GM19328 (cell line): ENCODE measurements around the gene OAF.

ENCODE experiments used
- ATAC-seq: cut with Tn5 transposase; IDR thresholded peaks from one replicate; pipeline ENCODE4 v1.9.1; 2021; ENCODE audit warnings: mild to moderate bottlenecking, moderate library complexity; ENCODE audit not compliant: unreplicated experiment

OAF gene

DNA sequence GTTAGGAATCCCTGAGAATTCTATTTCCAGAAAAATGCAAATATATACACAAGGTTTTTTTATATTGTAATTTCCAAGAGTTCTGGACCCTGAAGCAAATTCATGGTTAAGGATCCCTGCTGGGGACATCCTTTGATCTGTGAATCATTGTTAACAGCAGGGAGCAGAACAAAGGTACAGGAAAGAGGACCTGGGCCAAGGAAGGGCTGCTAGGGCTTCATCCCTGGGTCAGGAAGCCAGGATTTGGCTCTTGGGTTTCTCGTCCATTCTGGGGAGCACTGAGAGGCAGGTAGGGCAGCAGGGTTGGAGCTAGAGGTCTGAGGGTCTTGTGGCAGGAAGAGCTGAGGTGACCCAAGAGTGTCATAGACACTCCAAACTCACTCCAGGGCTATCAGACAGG, 10.2 kb upstream of the OAF start:
- ATAC-seq: no peak

DNA sequence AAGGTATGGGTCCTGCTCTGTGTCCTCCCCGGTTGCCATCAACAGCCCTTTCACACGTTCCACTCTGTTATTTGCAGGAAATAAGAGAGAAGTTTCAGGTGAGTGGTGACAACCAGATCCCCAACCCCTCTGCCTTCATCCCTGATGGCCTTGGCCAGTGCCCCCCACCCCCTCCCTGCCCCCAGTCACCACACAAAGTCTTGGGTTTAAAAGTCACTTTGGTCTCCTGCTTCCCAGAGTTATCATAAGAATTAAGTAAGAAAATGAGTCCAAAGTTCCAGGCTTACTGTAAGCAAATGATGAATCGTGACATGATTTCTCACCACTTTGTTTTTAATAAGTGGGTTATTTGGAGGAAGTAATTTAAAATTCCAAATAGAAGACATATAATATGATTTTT, 9.2 kb upstream of the OAF start:
- ATAC-seq: no peak

DNA sequence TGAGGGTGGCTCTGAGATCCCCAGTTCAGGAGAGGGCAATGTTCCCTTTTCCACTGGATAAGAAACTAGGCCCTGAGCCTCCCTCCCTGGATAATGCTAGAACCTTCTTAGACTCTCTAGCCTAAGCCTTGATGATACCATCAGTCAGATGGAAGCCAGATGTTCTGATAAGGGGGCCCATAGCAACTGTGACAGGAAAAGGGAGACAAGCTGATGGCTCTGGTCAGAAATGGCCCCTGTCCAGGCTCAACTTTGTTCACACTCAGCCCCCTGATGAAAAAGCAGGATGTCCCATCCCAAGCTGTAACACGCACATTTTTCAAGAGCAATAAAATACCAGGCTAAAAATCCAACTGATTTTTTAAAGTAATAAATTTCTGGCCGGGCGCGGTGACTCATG, 7.2 kb upstream of the OAF start:
- ATAC-seq: no peak

DNA sequence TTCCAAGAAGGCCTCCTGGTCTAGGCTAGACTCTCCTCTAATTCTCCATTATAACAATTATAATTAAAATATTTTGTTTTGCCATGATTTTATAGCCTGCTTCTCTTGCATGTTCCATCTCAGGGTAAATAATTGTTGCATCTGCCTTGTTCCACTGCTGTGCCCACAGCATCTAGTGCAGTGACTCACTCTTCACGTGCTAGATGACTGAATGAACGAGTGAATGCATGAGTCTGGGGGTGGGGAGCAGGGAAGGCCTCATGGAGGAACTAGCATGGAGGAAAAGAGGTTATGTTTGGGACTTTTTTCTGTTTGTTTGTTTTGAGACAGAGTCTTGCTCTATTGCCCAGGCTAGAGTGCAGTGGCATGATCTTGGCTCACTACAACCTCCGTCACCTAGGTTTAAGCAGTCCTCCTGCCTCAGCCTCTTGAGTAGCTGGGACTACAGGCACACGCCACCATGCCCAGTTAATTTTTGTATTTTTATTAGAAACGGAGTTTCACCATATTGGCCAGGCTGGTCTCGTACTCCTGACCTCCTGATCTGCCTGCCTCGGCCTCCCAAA, 5.2 kb upstream of the OAF start:
- no peak for ATAC-seq

DNA sequence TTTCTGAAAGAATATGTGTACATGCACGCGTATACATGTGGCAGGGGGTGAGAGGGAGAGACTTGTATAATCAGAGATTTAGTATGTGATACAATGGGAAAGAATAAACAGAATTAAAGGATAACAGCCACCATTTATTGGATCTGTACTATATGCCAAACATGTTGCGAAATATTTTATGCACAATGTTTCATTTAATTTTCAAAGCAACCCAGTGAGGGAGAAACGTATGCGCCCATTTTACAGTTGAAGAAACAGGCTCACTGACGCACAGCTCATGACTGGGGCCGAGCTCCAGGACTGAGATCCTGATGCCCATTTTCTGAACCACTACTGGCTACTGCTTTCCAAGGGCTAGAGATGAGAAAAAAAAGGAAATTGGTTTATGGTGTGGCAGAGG, 3.3 kb upstream of the OAF start:
- no peak for ATAC-seq

DNA sequence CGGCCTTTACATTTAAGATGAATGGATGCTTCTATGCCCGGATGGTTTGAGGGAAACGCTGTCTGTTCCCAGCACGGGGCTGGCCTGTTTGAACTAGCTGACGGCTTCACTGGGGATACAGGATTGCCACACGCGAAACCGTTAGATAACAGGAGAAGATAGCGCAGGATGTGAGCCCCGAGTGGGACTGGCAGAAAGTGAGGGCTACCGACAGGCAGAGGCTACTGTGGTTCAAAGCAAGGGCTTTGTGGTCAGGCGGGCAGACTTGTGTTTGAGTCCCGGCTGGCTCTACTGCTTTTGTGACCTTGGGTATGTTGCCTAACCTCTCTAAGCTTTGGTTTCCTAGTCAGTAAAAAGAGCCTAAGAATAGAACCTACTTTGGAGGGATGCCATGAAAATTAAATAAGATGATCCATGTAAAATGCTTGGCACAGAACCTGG, 2.8 kb upstream of the OAF start:
- no peak for ATAC-seq

DNA sequence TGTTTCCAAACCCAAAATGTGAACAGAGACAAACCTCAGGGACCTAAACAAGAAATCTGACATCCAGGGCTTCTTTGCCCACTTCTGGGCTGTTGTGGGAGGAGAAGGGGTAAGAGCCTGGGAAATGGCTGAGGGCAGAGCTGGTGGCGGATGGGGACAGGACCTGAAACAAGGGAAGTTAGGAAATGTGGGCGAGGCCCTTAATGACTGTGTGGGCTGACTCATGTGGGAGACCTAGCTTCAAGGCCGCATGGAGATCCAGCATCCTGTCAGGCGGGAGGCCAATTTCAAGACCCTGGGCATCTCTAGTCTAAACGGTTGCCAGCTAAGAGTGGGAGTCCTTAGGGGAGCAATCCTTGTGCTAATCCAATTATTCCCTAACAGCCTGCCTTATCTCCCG, 2.1 kb upstream of the OAF start:
- ATAC-seq: no peak

DNA sequence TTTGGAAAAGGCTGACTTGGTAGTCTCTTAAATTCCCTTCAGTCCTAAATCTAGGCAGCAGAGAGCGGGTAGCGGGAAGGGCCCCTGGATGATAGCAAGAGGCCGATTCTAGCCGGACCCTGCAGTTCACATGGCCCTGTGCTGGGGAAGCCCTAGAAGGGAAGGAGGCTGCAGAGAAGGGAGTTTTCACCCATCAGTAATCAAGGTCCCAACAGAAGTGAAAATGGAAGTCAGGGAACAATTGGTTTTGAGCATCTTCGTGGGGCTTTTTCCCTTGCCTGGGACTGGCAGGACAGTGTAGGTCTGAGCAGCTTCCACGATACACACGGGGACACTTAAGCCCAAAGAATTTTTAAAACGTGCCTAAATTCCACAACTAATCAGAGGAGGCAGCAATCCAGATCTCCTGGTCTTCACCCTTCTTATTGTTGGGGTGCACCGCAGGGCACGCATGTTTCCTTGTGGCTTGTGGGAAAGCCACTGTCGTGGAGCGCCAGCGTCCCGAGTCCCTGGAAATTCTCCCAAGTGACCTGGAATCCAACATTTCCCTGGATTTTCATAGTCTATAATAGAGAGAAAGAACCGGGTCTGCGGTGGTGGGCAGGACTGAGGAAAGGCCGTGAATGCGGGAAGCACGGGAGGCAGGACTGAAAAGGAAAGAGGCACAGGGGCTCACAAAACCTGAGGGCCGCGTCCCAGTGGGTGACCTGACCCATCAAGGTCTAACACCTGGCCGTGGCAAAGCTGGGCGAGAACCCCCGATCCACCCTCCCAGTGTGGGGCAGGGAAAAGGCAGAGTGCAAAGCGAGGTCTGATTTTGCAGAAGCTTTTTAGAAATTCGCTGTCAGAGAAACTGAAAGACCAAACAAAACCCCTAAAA, 846 bp upstream of the OAF start:
- no peak for ATAC-seq

DNA sequence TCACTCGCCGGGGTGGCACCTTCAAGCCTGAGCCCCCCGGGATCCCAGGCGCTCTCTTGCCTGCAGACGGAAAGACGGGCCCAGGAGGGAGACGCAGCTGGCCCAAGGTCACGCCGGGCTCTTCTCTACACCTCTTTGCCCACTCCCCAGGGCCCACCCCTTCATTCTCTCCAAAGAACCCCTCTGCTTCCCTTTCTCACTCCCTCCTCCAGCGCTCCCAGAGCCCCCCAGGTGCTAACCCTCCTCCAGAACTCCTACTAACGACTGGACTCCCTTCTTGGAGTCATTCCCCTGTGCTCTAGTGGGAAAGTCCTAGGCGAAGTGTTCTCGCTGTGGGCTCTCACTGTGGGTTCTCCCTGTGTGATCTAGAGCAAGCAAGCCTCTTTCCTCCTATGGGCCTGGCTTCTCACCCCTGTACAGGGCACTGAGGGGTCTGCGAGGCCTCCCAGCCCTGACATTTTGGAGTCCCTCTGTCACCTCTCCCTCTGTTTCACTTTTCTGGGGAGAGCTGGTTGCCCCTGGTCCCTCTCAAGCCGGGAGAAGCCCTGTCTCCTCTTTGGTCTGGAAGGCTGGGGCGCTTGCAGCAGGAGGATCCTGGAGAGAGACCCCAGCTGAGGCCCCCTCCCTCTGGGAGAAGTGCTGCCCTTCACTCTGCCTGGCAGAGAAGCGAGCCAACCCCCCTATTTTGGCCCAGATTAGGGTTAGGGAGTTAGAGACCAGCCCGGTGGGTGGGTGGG, 858 bp downstream of the OAF start:
- ATAC-seq: no peak

DNA sequence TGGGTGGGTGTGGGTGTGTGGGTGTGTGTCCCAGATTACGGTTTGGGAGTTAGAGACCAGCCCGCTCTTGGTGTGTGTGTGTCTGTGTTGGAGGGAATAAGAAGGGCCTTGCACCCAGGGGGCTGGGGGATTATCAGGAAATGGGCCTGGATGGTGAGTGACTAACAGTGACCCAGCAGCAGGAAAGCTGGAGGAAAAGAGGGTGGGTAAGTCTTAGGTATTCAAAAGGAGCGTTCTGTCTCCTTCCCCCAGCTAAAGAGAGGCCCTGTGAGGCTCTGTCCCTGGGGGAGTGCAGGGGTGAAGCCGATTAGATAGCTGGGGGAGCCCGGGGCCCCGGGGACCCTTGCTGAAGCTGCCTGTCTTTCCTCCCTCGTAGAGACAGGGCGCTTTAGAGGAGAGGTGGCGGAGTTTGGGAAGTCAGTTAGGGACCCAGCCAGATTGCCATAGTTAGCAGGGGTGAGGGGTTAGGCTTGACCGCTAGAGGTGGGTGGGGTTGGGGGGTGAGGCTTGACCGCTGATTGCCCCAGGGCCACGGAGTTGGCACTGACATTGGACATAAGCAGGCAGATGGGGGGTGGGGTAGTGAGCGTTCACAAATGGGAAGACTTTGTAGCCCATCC, 1.5 kb downstream of the OAF start:
- ATAC-seq: no peak

DNA sequence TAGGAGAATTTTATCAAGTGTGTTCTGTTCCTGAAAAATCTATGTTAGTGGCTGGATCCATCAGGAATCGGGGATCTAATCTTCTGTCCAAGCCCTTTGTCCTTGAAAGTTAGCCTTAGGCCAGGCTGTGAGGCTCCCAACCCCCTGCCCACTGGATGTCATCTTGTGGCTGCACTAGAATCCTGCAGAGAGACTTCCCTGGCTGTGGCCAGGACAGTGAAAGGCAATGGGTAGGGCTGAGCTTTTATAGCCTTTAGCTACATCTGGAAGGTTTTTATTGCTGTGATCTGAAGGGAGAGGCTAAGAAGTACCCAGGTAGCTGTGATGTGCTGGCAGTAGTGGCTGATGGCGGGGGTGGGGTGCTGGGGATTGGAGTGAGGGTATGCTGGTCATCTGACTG, 2.1 kb downstream of the OAF start:
- ATAC-seq: no peak

DNA sequence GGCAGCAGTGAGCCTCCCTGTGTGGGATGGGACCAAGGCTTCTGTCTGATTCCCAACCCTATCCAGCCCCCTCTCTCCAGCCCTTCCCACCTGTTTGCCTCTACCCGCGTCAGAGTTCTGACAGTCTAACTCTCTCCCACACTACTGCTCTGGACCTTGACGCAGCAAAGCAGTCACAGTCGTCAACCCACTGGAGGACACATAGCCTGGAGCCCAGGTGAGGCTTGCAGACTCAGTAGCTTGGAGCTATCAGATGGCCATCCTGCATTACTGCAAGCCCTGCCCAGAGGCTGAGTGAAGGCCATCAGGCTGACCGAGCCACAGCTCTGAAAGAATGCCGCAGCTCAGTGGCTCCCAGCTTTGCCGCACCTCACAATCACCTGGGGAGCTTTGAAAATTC, 3.7 kb downstream of the OAF start:
- ATAC-seq: no peak

DNA sequence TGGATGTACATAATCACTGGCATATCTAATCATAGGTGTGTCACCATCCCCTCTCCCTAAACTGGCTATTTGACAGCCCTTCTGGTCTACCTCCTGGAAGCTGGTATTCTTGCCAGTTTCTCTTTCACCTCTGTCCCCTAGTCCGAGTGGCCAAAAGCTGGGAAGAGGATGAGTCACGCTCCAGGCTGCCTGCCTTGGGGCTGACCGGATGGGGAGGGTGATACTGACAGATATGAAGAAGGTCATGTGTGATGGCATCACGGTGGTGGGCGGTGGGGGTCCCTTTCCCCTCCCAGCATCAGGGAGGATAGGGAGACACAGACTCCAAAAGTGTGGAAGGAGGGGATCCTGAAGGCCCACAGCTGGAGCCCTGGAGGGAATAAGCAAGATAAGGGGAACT, 4.8 kb downstream of the OAF start:
- ATAC-seq: no peak

DNA sequence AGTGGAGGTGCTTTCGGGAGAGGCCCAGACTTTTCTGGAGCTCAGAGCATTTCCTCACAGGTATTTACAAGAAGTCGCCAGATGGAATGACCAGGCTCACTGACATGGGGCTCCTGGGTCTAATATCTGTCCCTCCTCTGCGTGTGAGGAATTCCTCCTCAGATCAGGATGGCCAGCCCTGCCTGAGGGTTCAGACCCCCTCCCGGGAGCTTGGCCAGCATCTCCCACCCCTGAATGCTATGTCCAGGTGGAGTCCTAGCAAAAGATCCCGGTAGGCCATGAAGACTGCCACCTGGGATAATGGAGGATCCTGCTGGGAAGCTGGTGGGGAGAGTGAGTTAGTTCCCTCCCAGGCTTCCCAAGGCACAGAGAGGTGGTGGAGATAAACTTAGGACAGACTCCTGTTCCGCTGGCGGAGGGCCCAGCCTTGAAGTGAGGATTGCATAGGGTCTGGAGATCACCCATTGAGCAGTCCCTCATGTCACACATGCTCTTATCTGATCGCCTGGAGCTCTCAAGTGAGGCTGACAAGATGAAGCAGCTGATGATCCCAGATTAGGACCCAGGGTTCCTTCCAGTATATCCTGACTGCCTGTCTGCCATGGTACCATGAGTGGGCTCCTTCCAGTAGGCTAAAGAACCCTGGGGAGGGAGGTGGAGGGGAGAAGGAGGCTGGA, 5.7 kb downstream of the OAF start:
- no peak for ATAC-seq

DNA sequence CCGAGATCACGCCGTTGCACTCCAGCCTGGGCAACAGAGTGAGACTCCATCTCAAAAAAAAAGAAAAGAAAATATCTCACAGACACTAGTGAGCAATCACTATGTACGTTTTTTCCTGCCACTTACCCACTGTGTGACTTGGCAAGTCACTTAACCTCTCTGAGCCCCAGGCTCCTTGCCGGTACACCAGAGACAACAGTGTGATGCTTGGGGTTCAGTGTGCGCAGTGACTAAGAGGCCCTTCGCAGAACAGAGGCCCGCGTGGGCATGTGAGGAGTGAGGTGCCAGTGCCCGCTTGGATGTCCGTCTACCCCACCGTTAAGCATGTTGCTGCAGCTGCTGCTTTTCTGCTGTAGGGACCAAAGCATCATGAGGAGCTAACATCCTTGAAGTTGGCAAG, 6.7 kb downstream of the OAF start:
- ATAC-seq: no peak

DNA sequence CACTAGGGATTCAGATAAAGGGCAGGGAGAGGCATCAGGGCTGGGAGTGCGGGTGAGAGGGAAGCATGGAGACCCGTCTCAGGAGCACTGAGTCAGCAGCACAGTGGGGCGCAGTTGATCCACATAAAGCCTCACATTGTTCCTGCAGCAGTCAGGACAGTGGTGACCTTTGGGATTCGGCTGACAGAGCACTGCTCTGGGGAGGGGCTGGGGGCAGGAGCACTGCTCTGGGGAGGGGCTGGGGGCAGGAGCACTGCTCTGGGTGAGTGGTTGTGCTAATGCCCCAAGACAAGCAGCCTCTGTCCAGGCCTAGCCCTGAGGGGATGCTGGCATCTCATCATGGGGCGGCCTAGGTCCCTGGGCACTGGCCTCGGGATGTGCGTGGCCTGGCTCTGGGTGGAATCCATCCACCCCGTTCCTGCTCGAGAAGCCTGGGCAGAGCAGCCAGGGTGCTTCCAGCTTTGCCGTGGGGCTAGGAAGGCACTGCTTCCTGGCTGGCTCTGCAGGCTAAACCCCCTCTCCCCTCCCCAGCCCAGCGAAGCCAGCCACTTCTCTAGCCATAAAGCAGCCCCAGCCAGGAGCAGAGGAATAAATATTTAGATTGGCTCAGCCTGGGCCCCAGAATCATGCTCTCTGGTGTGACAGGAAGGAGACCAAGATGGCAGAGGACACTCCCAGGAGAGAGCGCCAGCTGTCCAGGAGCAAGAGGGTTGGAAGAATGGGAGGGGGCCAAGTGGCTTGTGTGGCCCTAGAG, 7.3 kb downstream of the OAF start:
- no peak for ATAC-seq

DNA sequence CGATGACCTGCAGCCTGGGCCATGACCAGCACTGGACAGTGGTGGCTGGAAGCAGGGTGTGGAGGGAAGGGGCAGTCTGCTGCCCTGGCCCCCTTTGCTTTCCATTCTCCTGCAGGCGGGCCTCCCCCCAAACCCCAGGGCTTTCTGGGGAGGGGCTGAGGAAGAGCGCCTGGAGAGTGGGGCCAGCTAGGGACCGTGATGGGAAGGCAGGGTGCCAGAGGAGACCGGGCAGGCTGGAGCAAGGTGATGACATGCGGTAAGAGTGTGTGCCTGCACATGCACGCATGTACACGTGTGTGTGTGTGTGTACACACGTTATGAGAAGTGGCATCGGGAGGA, 7.8 kb downstream of the OAF start:
- ATAC-seq: no peak

DNA sequence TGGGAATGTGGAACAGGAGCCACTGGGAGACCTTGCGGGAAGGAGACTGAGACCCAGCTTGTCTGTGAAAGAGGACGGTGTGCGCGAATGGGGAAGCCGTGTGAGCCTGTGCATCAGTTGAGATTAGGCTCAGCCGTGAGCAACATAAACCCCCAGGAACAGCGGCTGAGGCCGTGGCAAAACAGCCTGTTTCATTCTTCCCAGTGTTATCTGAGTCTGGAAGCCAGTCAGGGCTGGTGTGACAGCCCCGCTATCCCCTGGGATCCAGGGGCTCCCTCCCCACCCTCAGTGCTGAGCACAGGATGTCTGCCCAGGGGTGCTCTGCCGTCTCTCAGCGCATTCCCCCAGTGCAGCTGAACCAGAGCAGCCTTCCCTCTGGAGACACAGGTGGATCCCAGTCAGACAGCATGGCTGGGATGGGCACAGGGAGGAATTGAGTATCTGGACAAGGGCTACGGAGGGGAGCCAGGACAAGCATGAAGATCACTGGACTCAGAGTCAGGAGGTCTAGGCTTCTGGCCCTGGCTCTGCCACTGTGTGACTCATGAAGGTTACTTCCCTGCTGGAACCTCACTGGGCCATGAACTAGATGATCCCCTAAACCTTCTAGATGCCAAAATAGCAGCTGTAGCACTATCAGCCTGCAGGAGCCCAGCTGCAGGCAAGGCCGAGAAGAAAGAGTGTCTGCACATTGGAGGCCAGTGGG, 8.6 kb downstream of the OAF start:
- ATAC-seq: no peak

DNA sequence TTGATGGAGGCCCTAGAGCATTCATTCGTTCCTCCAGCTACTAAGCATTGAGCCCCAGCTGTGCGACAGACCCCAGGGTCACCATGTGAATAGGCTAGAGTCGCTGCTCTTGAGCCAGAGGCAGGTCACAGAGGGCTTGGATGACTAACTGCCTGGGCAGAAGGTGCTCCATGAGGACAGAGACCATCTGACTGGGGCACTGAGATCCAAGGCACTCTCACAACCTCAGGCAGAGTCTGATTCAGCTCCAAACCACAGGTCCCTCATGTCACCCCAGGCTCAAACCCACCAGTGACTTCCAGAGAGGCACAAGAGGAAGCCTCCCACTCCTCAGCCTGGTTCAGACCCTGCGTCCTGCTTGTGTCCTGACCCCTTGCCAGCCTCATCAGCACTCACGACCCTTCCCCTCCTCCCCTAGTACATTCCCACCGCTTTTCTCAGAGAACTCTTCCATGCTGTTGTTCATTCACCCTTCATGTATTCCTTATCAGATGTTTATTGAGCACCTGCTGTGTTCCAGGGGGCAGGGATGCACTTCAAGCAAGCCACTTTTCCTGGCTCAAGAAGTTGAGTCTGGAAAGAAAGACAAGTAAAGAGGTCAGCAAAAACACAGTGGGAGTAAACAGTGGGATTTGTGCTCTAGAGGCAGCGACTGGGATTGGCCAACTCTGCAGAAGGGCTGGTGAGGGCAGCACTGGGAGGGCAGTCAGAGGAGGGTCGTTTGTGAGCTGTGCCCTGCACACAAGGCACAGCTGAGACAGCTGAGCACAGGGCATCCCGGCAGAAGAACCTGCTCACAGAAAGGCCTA, 9.3 kb downstream of the OAF start:
- no peak for ATAC-seq
